ENCODE measurements around the gene TRAFD1.

GRCh38 chr12:112148031-112148513 lies 22.7 kb downstream of the TRAFD1 start:
- no peak for TF ChIP-seq CTCF (IDR thresholded peaks at IDR 0.05)
- no peak for TF ChIP-seq EZH2phosphoT487 (IDR thresholded peaks at IDR 0.05)
